ENCODE results near the gene FCSK.

The FCSK gene

DNA sequence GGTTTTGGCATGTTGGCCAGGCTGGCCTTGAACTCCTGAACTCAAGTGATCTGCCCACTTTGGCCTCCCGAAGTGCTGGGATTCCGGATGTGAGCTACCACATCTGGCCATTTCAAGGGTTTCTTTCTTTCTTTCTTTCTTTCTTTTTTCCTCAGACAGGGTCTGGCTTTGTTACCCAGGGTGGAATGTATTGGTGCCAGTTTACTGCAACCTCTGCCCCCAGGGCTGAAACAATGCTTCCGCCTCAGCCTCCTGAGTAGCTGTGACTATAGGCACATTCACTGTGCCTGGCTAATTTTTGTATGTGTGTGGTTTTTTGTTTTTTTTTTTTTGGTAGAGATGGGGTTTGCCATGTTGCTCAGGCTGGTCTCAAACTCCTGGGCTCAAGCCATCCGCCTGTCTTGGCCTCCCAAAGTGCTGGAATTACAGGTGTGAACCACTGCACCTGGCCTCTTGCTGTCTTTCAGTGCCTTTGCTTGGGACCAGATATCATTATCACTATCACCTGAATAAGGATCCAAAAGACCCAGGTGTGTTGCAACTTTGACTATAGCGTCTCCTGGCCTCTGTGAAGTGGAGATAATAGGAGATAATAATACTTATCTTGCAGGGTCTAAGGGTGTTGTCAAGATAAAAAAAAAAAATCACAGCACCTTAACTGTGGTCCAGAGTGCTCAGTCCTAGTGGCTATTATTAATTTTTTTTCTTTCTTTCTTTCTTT lies 3.2 kb downstream of the FCSK start:
- no peak overlapping the region for H3K4me3 ChIP-seq (ENCODE audit: low read depth, low read length)
- H4K12ac ChIP-seq (ENCODE audit: low read depth, low read length), result no peak overlapping the region
- H3K27ac ChIP-seq (ENCODE audit: low read depth, low read length), result no peak overlapping the region
- WGBS (ENCODE audit: extremely low coverage, insufficient coverage, insufficient read length), result no CpG with 5 or more reads among the region's 5 CpGs
- H3K9me3 ChIP-seq (ENCODE audit: insufficient read depth, low read depth, low read length), result no peaks in the 10 kb centered on the region
- H3K4me2 ChIP-seq (ENCODE audit: low read length), result no peak overlapping the region
- H3K14ac ChIP-seq (ENCODE audit: low read length), result no peak overlapping the region
- H3K79me1 ChIP-seq (ENCODE audit: low read length), result peaks cover 7% of the 10 kb centered on the region
- no peak overlapping the region for H3K9ac ChIP-seq (ENCODE audit: low read length)
- no peak overlapping the region for H3K18ac ChIP-seq (ENCODE audit: low read length)
- H3K23ac ChIP-seq (ENCODE audit: low read length), result no peak overlapping the region
- no peak overlapping the region for H2BK5ac ChIP-seq (ENCODE audit: low read depth, low read length, poor library complexity)
- no peaks in the 10 kb centered on the region for H3K27me3 ChIP-seq (ENCODE audit: insufficient read depth, low read length)
- H3K4ac ChIP-seq (ENCODE audit: low read depth, low read length), result no peak overlapping the region
- H2BK120ac ChIP-seq (ENCODE audit: insufficient read depth, low read length, poor library complexity), result no peak overlapping the region
- no peak overlapping the region for H2BK12ac ChIP-seq (ENCODE audit: low read length)
- H2AFZ ChIP-seq (ENCODE audit: insufficient read depth, low read length, poor library complexity), result no peak overlapping the region
- H4K91ac ChIP-seq (ENCODE audit: low read depth, low read length), result no peak overlapping the region
- H4K8ac ChIP-seq (ENCODE audit: low read depth, low read length), result no peak overlapping the region
- DNase-seq, result no peak
- H3K79me2 ChIP-seq (ENCODE audit: control insufficient read depth, insufficient read depth, low read length, poor library complexity), result peaks cover 5% of the 10 kb centered on the region
- H3K4me1 ChIP-seq (ENCODE audit: control insufficient read depth in 1 of 2, insufficient read depth in 2 of 2, low read length in 2 of 2), result peaks cover 2 to 3% of the 10 kb centered on the region in 2 experiments
- no peak overlapping the region for H2AK5ac ChIP-seq (ENCODE audit: low read length)
- H3K36me3 ChIP-seq (ENCODE audit: control insufficient read depth in 1 of 2, insufficient read depth in 2 of 2, low read length in 2 of 2), result no peaks in the 10 kb centered on the region

DNA sequence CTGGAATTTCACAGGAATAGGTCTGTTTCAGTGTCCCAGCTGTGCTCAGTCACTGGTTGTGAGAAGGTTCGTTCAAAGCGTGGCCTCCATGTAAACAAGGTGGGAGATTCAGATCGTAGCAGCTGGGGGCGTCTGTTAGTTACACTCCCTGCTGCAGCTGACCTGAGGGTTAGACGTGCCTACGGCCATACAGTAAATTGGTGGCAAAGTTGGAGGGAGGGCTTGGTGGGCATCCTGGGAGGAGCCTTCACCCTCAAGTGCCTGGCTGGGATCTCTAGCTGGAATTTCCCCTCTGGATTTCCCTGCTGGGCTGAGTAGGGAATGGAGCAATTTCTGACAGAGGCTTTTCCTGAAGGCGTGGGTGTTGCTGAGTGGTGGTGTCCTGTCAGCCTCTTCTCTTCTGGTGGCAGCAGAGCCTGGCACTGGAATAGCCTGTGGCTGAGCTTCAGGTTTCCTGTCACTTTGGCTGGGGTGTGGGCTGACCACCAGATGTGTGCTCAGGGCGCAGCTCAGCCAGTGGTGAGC lies 6.4 kb downstream of the FCSK start:
- no peaks in the 10 kb centered on the region for H3K9me3 ChIP-seq (ENCODE audit: insufficient read depth, low read depth, low read length)
- peaks cover 0 to 2% of the 10 kb centered on the region in 2 experiments for H3K36me3 ChIP-seq (ENCODE audit: control insufficient read depth in 1 of 2, insufficient read depth in 2 of 2, low read length in 2 of 2)
- no peak overlapping the region for H3K4me3 ChIP-seq (ENCODE audit: low read depth, low read length)
- no peak overlapping the region for H2AFZ ChIP-seq (ENCODE audit: insufficient read depth, low read length, poor library complexity)
- no peak overlapping the region for H4K8ac ChIP-seq (ENCODE audit: low read depth, low read length)
- no peak overlapping the region for H2BK12ac ChIP-seq (ENCODE audit: low read length)
- H4K12ac ChIP-seq (ENCODE audit: low read depth, low read length), result no peak overlapping the region
- H2BK120ac ChIP-seq (ENCODE audit: insufficient read depth, low read length, poor library complexity), result no peak overlapping the region
- no peaks in the 10 kb centered on the region for H3K27me3 ChIP-seq (ENCODE audit: insufficient read depth, low read length)
- no peak overlapping the region for H3K18ac ChIP-seq (ENCODE audit: low read length)
- DNase-seq, result no peak
- no peak overlapping the region for H4K91ac ChIP-seq (ENCODE audit: low read depth, low read length)
- H3K79me1 ChIP-seq (ENCODE audit: low read length), result no peaks in the 10 kb centered on the region
- no peak overlapping the region for H3K27ac ChIP-seq (ENCODE audit: low read depth, low read length)
- H3K4ac ChIP-seq (ENCODE audit: low read depth, low read length), result no peak overlapping the region
- no peak overlapping the region for H3K14ac ChIP-seq (ENCODE audit: low read length)
- no peak overlapping the region for H3K4me2 ChIP-seq (ENCODE audit: low read length)
- WGBS (ENCODE audit: extremely low coverage, insufficient coverage, insufficient read length), result no CpG with 5 or more reads among the region's 8 CpGs
- no peak overlapping the region for H2BK5ac ChIP-seq (ENCODE audit: low read depth, low read length, poor library complexity)
- no peak overlapping the region for H3K23ac ChIP-seq (ENCODE audit: low read length)
- no peaks in the 10 kb centered on the region for H3K79me2 ChIP-seq (ENCODE audit: control insufficient read depth, insufficient read depth, low read length, poor library complexity)
- no peaks in the 10 kb centered on the region for H3K4me1 ChIP-seq (ENCODE audit: control insufficient read depth in 1 of 2, insufficient read depth in 2 of 2, low read length in 2 of 2)
- peak overlapping the region; percentile 5 for H3K9ac ChIP-seq (ENCODE audit: low read length)
- H2AK5ac ChIP-seq (ENCODE audit: low read length), result no peak overlapping the region

DNA sequence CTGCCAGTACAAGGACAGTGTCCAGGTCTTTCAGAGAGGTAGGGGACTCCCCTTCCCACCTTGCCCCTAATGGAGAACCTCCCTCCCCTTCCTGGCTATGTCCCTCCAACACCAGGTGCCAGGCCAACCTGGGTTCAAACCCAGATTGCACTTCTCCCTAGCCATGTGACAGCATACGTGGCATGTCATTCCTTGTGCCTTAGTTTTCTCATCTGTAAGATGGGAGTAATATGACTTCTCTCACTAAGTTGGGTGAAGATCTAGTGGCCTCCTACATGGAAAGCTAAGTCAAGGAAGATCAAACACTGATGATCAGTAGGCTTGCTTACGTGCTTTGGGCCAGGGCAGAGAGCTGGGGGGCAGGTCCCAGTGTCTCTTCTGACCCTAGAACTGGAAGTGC lies 8.8 kb downstream of the FCSK start:
- Histone ChIP-seq H3K4me2 (ENCODE audit: low read length) (no peak overlapping the region), H2AFZ (ENCODE audit: insufficient read depth, low read length, poor library complexity) (no peak overlapping the region), H4K91ac (ENCODE audit: low read depth, low read length) (no peak overlapping the region), H3K14ac (ENCODE audit: low read length) (no peak overlapping the region), H3K36me3 (ENCODE audit: control insufficient read depth in 1 of 2, insufficient read depth in 2 of 2, low read length in 2 of 2) (peaks cover 0 to 2% of the 10 kb centered on the region in 2 experiments), H3K27me3 (ENCODE audit: insufficient read depth, low read length) (no peaks in the 10 kb centered on the region), H3K23ac (ENCODE audit: low read length) (no peak overlapping the region), H3K79me1 (ENCODE audit: low read length) (no peaks in the 10 kb centered on the region), H3K4me1 (ENCODE audit: control insufficient read depth in 1 of 2, insufficient read depth in 2 of 2, low read length in 2 of 2) (no peaks in the 10 kb centered on the region), H2BK12ac (ENCODE audit: low read length) (no peak overlapping the region), H3K4ac (ENCODE audit: low read depth, low read length) (no peak overlapping the region), H3K9ac (ENCODE audit: low read length) (no peak overlapping the region), H3K79me2 (ENCODE audit: control insufficient read depth, insufficient read depth, low read length, poor library complexity) (no peaks in the 10 kb centered on the region), H3K4me3 (ENCODE audit: low read depth, low read length) (no peak overlapping the region), H4K12ac (ENCODE audit: low read depth, low read length) (no peak overlapping the region), H3K9me3 (ENCODE audit: insufficient read depth, low read depth, low read length) (no peaks in the 10 kb centered on the region), H4K8ac (ENCODE audit: low read depth, low read length) (no peak overlapping the region), H2BK120ac (ENCODE audit: insufficient read depth, low read length, poor library complexity) (no peak overlapping the region), H2BK5ac (ENCODE audit: low read depth, low read length, poor library complexity) (no peak overlapping the region), H3K27ac (ENCODE audit: low read depth, low read length) (no peak overlapping the region), H2AK5ac (ENCODE audit: low read length) (no peak overlapping the region), H3K18ac (ENCODE audit: low read length) (no peak overlapping the region)
- WGBS (ENCODE audit: extremely low coverage, insufficient coverage, insufficient read length), result no CpG with 5 or more reads among the region's 2 CpGs
- no peak for DNase-seq

DNA sequence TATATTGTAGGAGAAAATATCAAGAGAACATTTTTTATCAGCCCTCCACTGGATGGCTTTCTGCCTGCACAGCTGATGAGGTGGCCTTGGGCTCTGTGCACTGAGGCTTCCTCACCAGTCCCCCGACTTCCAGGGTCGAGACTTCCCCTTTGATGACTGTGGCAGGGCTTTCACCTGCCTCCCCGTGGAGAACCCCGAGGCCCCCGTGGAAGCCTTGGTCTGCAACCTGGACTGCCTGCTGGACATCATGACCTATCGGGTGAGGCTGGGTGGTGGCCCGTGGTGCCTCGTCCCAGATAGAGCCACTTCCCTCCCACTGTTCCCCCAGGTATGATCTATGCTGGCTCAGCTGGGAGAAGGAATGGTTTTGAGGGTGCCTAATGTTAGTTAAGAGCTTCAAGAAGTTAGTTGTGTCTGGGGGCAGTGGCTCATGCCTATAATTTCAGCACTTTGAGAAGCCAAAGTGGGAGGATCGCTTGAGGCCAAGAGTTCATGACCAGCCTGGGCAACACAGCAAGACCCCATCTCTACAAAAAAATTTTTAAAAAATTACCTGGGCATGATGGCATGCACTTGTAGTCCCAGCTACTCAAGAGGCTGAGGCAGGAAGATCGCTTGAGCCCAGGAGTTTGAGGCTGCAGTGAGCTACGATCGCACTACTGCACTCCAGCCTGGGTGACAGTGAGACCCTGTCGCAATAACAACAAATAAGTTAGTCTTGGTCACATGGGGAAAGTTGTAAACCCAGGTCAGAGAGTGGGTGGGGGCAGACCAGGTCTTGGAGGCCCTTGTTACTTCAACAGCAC lies 11.8 kb downstream of the FCSK start:
- H2AK5ac ChIP-seq (ENCODE audit: low read length), result no peak overlapping the region

More for the DNA sequence above, 11.8 kb downstream of the FCSK start:
- peaks cover 0 to 2% of the 10 kb centered on the region in 2 experiments for H3K36me3 ChIP-seq (ENCODE audit: control insufficient read depth in 1 of 2, insufficient read depth in 2 of 2, low read length in 2 of 2)
- WGBS (ENCODE audit: extremely low coverage, insufficient coverage, insufficient read length), result no CpG with 5 or more reads among the region's 13 CpGs
- peaks cover 0 to 2% of the 10 kb centered on the region in 2 experiments for H3K4me1 ChIP-seq (ENCODE audit: control insufficient read depth in 1 of 2, insufficient read depth in 2 of 2, low read length in 2 of 2)
- H2AFZ ChIP-seq (ENCODE audit: insufficient read depth, low read length, poor library complexity), result no peak overlapping the region
- H2BK5ac ChIP-seq (ENCODE audit: low read depth, low read length, poor library complexity), result no peak overlapping the region
- no peak overlapping the region for H3K27ac ChIP-seq (ENCODE audit: low read depth, low read length)
- no peak overlapping the region for H4K91ac ChIP-seq (ENCODE audit: low read depth, low read length)
- DNase-seq, result no peak
- no peak overlapping the region for H4K8ac ChIP-seq (ENCODE audit: low read depth, low read length)
- no peak overlapping the region for H3K14ac ChIP-seq (ENCODE audit: low read length)
- H3K9ac ChIP-seq (ENCODE audit: low read length), result no peak overlapping the region
- no peak overlapping the region for H3K4ac ChIP-seq (ENCODE audit: low read depth, low read length)
- H3K23ac ChIP-seq (ENCODE audit: low read length), result no peak overlapping the region
- H3K9me3 ChIP-seq (ENCODE audit: insufficient read depth, low read depth, low read length), result no peaks in the 10 kb centered on the region
- H2BK12ac ChIP-seq (ENCODE audit: low read length), result no peak overlapping the region
- no peak overlapping the region for H3K18ac ChIP-seq (ENCODE audit: low read length)
- H3K4me3 ChIP-seq (ENCODE audit: low read depth, low read length), result no peak overlapping the region
- H3K27me3 ChIP-seq (ENCODE audit: insufficient read depth, low read length), result no peaks in the 10 kb centered on the region
- H2BK120ac ChIP-seq (ENCODE audit: insufficient read depth, low read length, poor library complexity), result no peak overlapping the region
- no peaks in the 10 kb centered on the region for H3K79me1 ChIP-seq (ENCODE audit: low read length)
- no peaks in the 10 kb centered on the region for H3K79me2 ChIP-seq (ENCODE audit: control insufficient read depth, insufficient read depth, low read length, poor library complexity)
- no peak overlapping the region for H3K4me2 ChIP-seq (ENCODE audit: low read length)
- H4K12ac ChIP-seq (ENCODE audit: low read depth, low read length), result no peak overlapping the region

All from trophoblast cell (in vitro differentiated cells and primary cell).